ENCODE measurements around the gene RNF39.

RNF39 gene

DNA sequence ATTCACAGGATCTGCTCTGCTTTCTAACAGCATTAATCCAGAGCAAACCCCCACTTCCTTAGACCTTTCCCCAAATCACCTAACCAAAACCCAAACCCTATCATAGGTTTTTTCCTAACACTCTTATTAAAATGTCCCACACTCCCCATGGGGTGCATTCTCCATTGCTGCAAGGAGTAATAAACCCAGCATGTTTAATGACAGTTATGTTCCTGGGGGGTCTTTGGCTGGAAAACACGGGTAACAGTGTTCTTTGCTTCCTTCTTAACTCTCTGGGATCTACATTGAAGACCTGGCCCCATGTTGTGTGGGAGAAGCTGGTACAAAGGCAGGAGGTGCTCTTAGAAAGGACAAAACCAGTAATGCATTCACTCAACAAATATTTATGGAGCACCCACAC is 21.3 kb upstream of the RNF39 start:
- DNase-seq (ENCODE audit: low spot score): no peak

DNA sequence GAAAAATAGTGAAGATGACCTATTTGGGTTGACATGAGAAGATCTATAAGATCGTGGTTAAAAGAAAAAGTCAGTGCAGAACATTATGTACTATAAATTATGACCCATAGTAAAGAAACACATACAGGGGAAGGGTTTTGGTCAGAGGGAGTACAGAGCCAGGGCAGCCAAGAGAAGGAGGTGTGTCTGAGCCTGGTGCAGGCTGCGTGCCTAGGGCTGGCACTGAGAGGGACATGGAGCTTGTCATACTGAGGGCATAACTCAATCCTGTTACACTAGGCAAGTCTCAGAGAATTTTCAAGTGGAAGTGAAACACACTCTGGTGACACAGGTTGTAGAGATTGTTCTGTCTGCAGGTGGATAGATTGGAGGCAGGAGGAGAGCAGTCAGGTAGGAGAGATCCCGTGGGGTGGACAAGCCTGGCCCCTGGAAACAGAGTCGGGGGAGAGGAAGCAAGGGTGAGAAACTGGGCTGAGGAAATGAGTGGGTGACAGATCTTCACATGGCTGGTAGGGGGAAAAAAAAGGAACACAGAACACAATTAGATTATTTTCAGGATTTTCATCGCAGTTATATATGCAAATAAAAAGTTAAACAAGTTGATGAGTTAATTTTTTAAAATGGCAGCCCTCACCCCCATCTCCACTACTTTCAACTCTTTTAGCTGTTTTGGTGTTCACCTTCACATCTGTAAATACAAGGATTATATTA is 18.5 kb upstream of the RNF39 start:
- DNase-seq (ENCODE audit: low spot score): no peak

DNA sequence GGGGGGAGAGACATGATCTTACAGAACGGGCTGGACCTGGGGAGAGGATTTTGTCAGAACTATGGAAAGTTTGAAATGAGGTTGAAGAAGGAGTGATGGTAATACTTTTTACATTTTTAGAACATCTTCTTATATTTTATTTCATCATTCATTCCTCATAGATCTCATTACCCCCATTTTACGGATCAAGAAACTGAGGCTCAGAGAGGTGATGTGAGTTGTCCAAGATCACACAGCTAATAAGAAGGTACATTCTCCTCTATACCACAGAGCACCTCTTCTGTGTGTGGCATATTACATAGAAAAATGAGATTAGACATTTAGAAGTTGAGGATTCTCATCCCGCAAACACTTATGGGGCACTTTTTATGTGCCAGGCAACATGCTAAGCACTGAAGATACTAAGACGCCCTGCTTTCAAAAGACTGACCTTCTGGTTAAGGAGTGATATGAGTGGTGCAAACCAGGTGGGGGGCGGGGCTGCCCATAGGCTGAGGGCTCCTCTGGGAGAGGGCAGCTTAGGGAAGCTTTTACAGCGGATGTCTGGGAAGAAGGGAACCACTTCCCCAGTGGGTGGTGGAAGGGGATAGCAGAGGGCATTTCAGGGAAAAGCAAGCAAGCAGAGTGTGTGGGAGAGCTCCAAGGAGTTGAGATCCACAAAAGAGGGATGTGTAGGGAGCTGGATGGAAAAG is 17.4 kb upstream of the RNF39 start:
- DNase-seq (ENCODE audit: low spot score): no peak

DNA sequence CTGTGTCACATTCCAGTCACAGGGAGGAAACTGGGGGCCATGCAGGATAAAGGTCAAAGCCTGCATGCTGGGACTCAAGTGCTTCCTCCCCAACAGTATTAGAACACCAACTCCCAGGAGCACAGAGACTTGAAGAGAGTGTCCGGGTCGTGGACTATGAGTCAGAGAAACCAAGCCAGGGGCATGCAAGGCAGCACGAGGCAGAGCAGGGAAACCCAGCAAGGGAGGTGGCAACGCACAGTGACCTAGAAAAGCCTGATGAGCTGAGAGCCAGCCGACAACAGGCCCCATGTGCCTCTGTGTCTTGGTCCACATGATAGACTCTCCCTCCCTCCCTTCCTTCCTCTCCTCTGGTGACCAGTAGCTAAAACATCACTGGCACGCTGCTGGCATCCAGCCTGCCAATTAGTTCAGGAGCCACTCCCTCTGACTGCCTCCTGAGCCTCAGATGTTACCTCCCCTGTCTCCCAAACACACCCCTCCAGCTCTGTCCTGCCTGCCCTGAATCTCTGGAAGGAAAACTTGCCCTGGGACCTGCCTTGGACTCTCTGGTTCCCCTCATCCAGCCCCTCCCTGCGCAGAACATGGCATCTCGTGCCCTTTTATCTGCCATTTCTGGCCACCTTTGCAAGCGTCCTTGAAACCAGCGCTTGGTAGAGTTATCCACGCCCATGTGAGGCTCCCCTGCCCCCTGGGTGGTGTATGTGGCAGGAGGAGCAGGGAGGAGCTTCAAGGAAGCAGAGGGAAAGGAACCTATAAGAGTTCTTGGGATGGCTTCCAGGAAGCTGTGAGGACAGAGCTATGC is 16.2 kb upstream of the RNF39 start:
- no peak for DNase-seq (ENCODE audit: low spot score)

DNA sequence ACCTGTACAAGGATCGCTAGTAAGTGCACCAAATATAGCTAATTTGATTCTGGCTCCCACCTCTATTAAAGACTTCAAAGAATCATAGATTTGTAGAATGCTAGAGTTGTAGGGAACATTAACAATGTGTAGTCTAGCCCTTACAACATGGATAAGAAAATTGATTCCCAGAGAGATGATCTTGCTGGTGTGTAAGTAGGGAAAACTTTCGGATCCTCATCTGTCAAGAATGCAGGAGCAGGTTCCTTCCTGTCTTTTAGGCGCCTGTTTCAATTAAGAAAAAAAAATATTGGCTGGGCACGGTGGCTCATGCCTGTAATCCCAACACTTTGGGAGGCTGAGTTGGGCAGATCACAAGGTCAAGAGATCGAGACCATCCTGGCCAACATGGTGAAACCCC is 12.3 kb upstream of the RNF39 start:
- DNase-seq (ENCODE audit: low spot score): no peak

DNA sequence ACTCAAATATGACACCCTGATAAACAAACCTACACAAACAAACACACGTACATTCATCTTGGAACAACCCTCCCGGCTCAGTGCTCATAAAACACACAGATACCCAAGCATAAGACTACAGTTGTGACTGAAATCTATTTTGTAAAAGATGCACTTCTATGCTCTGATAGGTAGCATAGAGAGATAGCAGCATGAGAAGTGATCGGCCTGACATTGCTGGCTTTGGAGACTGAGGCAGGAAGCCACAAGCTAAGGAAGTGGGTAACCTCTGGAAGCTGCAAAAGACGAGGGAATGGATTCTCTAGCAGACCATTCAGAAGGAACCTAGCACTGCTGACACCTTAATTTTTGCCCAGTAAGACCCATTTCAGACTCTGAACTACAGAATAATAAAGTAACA is 1.6 kb upstream of the RNF39 start:
- no peak for DNase-seq (ENCODE audit: low spot score)

DNA sequence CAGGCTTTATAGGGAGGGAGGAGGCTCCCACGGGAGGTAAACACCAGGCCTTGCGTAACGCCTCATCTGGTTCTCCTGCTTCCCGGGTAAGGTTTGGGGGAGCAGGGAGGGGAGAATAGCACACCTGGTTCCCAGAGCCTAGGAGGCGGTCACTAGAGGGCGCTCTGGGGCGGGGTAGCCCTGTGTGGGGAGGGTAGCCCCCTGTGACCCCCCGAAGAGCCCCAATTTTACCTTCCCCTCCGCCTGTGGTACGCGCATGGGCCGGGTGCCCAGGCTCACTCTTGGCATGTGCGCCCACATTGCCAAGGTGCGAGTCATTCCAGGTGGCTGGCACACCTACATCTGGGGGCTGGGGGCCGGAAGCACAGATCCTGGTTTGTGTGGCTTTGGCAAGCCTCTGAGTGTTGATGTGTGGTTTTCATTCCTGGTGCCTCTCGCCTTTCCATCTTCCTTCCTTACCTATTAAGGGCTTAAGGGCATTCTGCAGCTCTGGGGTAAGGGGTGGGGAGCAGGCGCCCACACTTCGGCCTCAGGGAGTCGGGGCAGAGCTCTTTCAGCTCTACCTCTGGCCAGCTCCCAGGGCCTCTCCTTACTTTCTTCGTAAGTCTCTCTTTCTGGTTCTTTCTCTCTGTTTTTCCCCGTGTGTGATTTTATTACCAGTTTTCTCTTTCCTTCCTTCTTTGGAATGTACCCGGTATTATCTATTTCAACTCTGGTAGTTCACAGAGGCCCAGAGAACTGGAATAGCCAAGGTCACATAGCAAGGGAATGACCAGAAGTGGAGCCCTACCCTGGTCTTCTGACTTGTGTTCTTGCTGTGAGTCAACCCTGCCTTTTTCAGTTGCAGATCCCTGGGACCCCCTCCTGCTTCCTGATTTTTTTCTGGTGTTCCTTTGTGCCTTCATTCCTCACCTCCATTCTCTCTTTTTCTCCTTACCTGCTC is 492 bp upstream of the RNF39 start:
- peak; percentile 60 for DNase-seq (ENCODE audit: low spot score)

DNA sequence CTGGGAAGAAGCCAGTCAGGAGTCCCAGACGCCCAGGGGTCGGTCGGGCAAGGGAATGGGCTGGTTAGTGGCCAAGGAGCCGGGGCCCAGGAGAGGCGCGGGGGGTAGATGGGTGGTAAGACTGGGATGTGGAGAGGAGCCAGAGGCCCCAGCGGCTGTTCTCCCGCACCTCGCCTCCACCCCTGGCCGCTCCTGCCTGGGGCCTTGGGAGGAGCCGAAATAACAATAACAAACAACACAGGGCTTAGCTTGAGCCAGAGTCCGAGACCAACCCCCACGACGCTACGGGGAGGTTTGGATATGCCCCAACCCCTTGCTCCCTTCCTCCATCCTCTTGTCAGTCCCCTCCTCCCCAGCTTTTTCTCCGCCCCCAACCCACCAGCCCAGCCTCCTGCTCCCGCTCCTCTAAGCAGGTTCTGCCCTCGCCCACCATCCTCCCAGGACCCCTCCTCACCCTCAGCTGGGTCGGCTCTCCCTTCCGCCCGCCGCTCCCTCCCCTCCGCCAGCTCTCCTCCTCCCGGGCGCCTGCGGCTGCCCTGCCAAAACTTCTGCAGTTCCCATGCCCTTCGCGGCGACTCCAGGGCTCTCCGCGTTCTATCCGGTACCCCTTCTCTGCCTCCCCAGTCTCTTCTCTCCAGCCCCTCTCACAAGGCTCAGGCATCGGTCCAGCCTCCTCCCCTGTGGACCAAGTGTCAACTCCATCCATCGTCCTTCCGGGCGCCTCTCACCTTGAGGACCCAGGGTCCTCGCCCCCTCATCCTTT is 1.1 kb downstream of the RNF39 start:
- peak; percentile 70 for DNase-seq (ENCODE audit: low spot score)

DNA sequence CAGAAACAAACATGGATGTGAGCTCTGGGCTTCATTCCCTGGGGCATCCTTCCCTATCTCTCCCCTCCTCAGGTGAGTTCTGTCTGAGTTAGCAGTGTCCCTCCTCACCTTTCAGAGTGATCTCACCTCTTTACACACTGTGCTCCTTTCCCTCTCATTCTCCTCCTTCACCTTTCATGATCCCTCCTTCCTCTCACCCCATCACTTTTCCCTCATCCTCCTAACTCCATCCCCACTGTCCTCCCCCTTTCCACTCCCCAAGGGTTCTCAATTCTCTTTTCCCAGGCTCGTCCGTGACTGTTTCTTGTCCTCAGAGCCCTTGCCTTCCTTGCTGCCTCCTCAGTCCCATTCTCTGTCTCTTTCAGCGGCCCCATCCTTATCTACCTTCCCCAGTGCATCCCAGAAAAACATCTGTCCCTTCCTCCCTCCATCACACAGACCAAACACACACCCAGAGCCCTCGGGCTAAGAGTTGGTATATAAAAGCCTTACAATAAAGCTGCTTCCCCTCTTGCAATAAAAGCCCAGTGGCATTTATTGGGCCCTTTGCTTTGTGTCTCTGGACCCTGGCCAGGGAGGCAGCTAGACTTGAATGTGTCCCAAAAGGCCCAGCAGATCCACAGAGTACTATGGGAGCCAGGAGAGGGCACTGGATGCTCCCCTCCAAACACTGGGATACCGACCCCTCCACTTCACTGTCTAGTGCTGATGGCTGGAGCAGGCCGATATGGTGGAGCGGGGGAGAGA is 1.9 kb downstream of the RNF39 start:
- no peak for DNase-seq (ENCODE audit: low spot score)

DNA sequence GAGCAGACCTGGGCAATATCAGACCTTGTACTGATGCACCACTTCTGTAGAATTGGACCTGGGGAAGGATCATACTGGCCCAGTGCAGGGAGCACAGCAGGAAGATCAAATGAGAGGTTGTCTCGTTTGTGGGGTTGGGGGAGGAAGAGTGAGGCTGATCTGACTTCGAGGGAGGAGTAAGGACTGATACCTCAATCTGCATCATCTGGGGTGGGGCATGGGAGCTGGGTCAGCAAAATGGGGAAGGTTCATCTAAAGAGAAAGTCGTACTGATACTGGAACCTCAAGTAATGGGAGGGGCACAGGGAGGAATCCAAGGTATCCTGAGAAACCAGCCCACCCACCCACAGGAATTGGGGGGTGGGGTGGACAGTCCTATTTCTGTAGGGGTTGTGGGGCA is 3.7 kb downstream of the RNF39 start:
- DNase-seq (ENCODE audit: low spot score): no peak

DNA sequence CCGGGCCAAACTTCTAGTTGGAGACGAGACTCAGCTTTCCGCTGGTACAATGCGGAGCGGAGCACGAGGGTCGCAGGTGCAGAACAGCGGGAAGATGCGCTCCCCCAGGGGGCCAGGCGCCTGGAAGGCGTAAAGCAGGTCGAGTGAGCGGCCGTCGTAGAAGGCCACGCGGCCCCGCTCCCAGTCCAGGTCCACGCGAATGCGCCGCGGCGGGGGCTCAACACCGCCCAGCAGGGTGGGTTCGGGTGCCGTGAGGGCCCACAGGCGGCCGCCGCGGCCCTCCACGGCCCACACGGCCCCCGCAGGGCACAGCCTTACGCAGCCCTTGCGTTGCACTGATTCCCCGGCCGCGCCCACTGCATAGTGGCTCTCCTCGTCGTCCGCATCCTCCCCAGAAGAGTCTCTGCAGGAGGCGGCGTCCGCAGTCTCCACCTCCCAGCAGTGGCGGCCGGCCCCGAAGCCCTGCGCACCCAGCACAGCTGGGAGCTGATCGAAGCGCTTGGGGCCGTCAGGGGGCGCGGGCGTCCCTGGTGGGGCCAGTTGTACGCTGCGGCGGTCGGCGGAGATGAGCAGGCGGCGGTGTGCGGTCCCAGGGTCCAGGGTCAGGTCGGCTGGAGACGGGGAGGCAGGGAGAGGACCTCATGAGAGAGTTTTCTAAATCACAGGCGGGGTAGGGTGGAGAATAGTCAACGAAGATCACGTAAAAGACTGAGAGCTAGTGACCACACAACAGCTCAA is 4.3 kb downstream of the RNF39 start:
- DNase-seq (ENCODE audit: low spot score): peak; percentile 58

DNA sequence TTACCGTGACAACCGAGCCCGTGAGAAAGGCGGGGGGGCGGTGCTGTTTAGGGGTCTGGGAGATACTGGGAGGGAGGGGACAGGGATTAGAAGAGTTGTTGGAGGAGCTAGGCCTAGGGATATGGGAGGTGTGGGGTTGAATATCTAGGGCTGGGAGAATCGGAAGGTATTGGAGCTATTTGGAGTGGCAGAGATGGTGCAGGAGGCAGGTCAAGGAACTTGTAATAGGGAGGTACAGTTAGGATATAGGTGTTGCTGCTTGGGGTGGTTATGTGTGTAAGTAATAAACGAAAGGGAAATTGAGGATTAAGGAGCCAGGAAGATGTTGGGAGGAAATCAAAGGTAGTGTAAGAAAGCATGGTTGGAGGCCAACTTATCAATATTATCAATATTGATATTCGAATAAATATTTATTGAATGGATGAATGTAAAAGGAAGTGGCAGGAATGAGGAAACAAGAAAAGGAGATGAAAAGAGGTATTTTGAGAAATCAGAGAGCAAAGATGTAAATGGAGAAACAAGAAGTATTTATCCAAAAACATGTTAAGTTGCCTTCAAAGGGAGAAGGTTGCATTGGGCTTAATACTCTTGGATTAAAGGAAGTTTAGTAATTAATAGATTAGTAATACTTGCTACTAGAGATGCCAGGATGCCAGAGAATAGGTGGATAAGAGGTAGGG is 8.0 kb downstream of the RNF39 start:
- no peak for DNase-seq (ENCODE audit: low spot score)

DNA sequence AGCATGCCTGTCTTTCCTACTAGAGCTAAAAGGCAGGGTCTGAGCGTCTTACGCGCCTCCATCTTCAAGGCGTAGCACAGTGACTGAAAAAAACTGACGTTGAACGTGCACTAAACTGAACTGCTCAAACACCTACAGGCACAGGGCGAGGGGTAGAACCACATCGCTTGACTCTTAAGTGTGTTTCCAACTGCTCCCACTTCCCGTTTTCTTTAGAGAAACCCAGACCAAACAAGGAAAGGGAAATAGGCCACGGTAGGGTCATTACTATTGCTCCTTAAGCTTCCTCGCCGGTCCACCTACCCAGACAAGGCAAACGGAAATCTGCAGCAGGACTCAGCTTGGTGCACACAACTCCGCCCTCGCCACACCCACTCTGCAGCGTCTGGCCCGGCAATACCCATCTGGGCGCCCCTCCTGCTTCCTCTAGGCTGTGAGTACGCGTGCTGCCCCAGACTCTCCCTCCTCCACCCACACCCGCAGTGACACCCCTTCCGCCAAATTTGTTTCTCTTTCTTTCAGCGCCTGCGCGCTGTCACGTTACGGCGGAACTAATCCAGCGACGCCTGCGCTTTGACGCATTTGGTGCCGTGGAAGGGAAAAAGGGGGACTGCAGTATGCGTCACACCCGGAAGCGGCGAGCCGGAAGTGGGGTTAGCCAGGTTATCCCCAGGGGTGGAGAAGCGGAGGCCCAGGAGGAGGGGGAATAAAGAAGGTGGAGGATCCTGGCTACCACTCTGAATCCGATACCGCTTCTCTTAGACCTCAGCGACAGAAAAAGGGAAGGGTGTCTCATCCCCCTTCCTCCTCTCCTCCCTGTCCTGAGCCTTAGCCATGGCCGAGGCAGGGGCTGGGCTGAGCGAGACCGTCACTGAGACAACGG is 8.8 kb downstream of the RNF39 start, which contains the start of gene PPP1R11:
Gene PPP1R11 (plus strand): TSS at position 622 of the 883 bp plus-strand sequence. CDS start 213 bp downstream, at position 835.
- DNase-seq (ENCODE audit: low spot score): peak; percentile 96

DNA sequence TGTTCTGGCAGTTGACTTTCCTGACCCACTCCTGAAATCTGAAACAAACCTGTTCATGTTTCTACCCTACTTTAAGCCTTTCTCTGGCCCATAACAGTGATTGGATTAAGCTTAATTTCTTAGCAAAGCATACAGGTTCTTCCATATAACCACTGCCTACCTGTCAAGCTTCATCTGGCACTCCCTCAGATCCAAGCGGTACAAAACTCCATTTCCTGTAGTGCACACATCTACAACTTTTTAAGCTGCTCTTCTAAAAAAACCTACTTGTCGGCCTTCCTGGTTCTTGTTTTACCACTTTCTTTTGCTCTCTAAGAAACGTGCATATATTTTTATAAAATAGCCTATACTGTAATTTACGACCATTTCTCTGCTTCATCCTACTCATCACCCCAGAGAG is 9.5 kb downstream of the RNF39 start:
- no peak for DNase-seq (ENCODE audit: low spot score)

DNA sequence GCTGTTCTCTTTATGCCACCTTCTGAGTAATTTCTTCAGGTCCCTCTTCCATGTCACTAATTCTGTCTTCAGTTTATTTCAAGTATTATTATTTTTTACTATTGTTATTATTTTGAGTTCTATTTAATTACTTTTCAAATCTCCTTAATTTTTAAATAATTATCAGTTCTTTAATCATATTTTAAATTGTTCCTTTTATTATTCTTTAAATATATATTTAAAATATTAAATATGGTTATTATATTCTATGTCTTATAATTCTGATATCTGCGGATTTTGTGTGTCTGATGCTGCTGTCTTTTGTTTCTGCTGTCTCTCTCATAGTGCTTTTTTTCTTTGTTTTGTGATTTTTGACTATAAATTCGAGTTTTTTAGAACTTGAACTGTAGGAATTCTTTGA is 12.3 kb downstream of the RNF39 start:
- no peak for DNase-seq (ENCODE audit: low spot score)

DNA sequence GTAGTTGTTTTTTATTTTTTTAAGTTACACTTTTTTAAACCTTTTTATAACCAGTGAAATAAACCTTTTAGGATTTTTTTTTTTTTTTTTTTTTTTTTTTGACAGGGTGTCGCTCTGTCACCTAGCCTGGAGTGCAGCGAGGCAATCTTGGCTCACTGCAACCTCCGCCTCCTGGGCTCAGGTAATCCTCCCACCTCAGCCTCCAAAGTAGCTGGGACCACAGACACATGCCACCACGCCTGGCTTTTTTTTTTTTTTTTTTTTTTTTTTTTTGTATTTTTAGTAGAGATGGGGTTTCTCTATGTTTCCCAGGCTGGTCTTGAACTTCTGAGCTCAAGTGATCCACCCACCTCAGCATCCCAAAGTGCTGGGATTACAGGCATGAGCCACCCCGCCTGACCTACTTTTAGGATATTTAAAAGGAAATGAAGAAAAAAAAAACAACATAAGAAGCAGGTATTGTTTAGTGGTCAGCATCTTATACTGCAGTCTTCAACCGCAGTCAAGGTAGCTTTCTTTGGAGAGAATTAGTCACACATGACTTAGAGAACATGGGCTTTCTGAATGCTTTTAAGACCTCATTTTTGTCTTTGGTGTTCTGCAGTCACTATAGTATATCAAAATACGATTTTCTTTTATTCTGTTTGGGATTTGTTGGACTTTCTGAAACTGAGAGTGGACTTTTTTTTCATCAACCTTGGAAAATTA is 12.9 kb downstream of the RNF39 start:
- DNase-seq (ENCODE audit: low spot score): no peak

DNA sequence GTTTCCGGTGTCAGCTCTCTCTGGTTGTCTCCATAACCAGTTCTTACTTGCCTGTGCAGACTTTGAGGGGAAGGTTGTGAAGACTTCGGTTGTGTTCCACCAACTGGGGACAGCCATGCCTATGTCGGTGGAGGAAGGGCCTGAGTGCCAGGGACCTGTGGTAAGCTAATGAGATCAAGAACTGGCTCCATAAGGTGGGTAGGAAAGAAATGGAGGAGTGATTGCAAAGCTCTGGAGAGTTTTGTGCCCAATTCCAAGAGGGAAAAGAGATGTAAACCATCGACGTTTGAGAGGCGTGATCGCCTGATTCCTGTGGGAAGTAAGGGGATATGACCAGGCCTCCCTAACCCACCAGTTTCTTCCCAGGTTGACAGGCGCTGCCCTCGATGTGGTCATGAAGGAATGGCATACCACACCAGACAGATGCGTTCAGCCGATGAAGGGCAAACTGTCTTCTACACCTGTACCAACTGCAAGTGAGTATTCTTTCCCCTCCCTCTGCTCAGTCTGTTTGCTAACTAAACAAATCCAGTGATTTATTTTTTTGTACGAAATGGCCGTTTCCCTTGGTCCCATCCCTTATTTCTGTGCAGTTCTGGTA is 13.6 kb downstream of the RNF39 start:
- DNase-seq (ENCODE audit: low spot score): no peak

Data from ecto neural progenitor cell (in vitro differentiated cells).